T1000 (cell line): Measurements from ENCODE around the gene UFSP2.

Source experiments
- DNase-seq: peaks from one replicate; lab custom pipeline; 2025; ENCODE audit warnings: mixed read lengths; lab: John Stamatoyannopoulos, UW

Gene UFSP2

GRCh38 chr4:185352741-185353140 lies 73.0 kb downstream of the UFSP2 start:
- no peak for DNase-seq

- no peak for DNase-seq
These were observed 73.6 kb downstream of the UFSP2 start for GRCh38 chr4:185352202-185352601.

GRCh38 chr4:185351691-185352090 lies 74.1 kb downstream of the UFSP2 start:
- no peak for DNase-seq
